AG04450 (cell line): Measurements from ENCODE around the gene SPN. TPM values are rescaled to one million over a fixed set of nuclear protein-coding genes. Genes with fewer than 3 reads are reported as not detected.

Source experiments
- CTCF ChIA-PET: fragments of 300-600, 350-600 bp; formaldehyde crosslinking; extraction: SDS; loops from one replicate; lab custom pipeline; 2022; ENCODE audit warnings: antibody characterized with exemption, inconsistent platforms; lab: Charles Lee
- POLR2A ChIA-PET: fragments of 350-600 bp; formaldehyde crosslinking; extraction: SDS; loops from one replicate; lab custom pipeline; 2021; ENCODE audit warnings: antibody characterized with exemption, inconsistent platforms; lab: Yijun Ruan, JAX
- DNase-seq: peaks from one replicate; pipeline ENCODE4 v3.0.0-alpha.2; 2011; ENCODE audit warnings: low read depth, low spot score
- H3K27ac ChIP-seq: one replicate; pipeline ENCODE4 v1.5.1; 2012; ENCODE audit warnings: low read depth, low read length, control low read depth
- H3K27me3 ChIP-seq: one replicate; pipeline ENCODE4 v1.6.0; 2012; ENCODE audit warnings: low read length; ENCODE audit not compliant: control insufficient read depth, insufficient read depth
- H3K4me3 ChIP-seq: 2 replicates; pipeline ENCODE4 v1.5.1; 2011; ENCODE audit warnings: mild to moderate bottlenecking, low read depth, low read length, control low read depth
- H3K9me3 ChIP-seq: 2 replicates; pipeline ENCODE4 v1.5.1; 2012; ENCODE audit warnings: low read length; ENCODE audit not compliant: control insufficient read depth, insufficient read depth
- CTCF ChIP-seq: IDR thresholded peaks from 2 replicates; pipeline ENCODE4 v1.5.1; 2011; ENCODE audit warnings: low read depth, low read length, control low read depth, inconsistent platforms
- polyA plus RNA-seq: library from polyadenylated mRNA; depleted of rRNA; stranded (reverse); fragments of >200 nt; gene quantifications from 2 replicates; pipeline ENCODE4 v1.2.3, GENCODE V29; 2011; rRNA removed

SPN gene
- polyA plus RNA-seq, 1 experiment: 0.04 TPM

- no peak for DNase-seq
- Histone ChIP-seq H3K9me3 (no peaks in the 10 kb centered on the region), H3K4me3 (no peak overlapping the region), H3K27ac (no peak overlapping the region), H3K27me3 (peaks cover 2% of the 10 kb centered on the region)
- CTCF ChIA-PET: interaction anchor here (1.1 to 1.2 kb wide), 2 partner anchors 12 to 17 kb away, joined by 3 to 5 read pairs; no protein-coding TSS in a partner anchor
- no peak for TF ChIP-seq CTCF
- POLR2A ChIA-PET: no interaction called here
Observed at GRCh38 chr16:29712809-29713208, 49.8 kb downstream of the SPN start.

DNA sequence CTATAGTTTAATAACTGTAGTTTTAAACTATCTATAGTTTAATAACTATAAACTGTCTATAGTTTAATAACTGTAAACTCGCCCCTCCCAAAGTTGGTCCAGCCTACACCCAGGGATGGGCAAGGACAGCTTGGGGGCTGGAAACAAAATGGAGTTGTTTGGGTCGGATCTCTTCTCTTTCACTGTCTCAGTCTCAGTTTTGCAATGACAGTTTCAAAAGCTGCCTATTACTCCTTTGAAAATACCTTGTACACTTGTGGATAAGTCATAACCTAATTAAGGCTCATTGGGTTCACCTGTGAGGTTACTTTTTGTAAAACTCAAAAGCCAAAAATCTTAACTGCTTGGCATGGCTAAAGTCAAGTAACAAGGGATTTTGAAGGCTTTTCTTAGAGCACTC, 51.3 kb downstream of the SPN start:
- DNase-seq: no peak
- no peak for TF ChIP-seq CTCF
- CTCF ChIA-PET: interaction anchor here (2.4 kb wide), 1 partner anchor 14 kb away, joined by 8 read pairs; no protein-coding TSS in a partner anchor
- Histone ChIP-seq H3K27me3 (peaks cover 2% of the 10 kb centered on the region), H3K27ac (no peak overlapping the region), H3K9me3 (no peaks in the 10 kb centered on the region), H3K4me3 (no peak overlapping the region)
- POLR2A ChIA-PET: no interaction called here

GRCh38 chr16:29714972-29715371, 51.9 kb downstream of the SPN start:
- Histone ChIP-seq H3K4me3 (no peak overlapping the region), H3K27me3 (peaks cover 2% of the 10 kb centered on the region), H3K27ac (no peak overlapping the region), H3K9me3 (no peaks in the 10 kb centered on the region)
- ChIA-PET CTCF (interaction anchor here (2.4 kb wide), 1 partner anchor 15 kb away, joined by 8 read pairs; no protein-coding TSS in a partner anchor), POLR2A (no interaction called here)
- TF ChIP-seq CTCF: no peak
- DNase-seq: no peak

DNA sequence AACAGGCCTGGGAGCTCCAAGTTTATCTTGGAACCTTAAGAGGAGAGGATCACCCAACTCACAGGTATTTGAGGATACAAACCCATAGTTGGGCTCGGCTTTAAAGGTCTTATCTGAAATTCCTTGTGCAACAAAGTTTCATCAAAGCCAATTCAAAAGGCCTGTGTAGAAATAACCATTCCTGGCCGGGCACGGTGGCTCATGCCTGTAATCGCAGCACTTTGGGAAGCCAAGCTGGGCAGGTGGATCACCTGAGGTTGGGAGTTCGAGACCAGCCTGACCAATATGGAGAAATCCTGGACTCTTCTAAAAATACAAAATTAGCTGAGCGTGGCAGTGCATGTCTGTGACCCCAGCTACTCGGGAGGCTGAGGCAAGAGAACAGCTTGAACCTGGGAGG, 54.1 kb downstream of the SPN start:
- Histone ChIP-seq H3K9me3 (no peaks in the 10 kb centered on the region), H3K27ac (no peak overlapping the region), H3K4me3 (no peak overlapping the region), H3K27me3 (peaks cover 2% of the 10 kb centered on the region)
- POLR2A ChIA-PET: no interaction called here
- no peak for TF ChIP-seq CTCF
- CTCF ChIA-PET: interaction anchor here (0.9 kb wide), 1 partner anchor 12 kb away, joined by 3 read pairs; no protein-coding TSS in a partner anchor
- no peak for DNase-seq

DNA sequence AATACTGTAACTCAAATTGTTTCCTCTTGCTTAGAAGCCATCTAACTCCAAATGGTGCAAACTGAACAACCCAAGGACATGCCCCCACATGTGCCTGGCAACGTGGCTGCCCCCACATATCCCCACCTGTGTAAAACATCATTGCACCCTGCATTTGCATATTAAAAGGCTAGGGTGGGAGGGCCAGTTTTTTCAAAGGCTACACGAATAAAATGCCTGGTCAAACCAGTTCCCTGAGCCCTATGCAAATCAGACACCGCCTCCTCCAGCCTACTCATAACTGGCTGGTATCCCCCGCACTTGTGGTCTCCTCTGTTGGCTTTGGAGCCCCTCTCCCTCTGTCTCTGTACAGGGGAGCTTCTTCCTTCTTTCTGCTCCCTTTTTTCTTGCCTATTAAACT, 56.0 kb downstream of the SPN start:
- peaks cover 2% of the 10 kb centered on the region for H3K27me3 ChIP-seq
- no peak overlapping the region for H3K27ac ChIP-seq
- no peaks in the 10 kb centered on the region for H3K9me3 ChIP-seq
- CTCF ChIA-PET: interaction anchor here (1.3 to 1.5 kb wide), 2 partner anchors 19 to 312 kb away, joined by 3 read pairs; partner anchors contain the start of gene TLCD3B
- DNase-seq: no peak
- POLR2A ChIA-PET: no interaction called here
- no peak overlapping the region for H3K4me3 ChIP-seq
- no peak for TF ChIP-seq CTCF

Other genes starting within 250 kb of the SPN start
- 11.0 and 11.6 TPM in 2 replicates for gene BOLA2, start 208.9 kb upstream of the SPN start, polyA plus RNA-seq
- gene SLX1B, start 208.7 kb upstream of the SPN start, polyA plus RNA-seq: 10.2 and 11.5 TPM in 2 replicates
- gene SULT1A4, start 203.3 kb upstream of the SPN start, polyA plus RNA-seq: 0.36 and 0.57 TPM in 2 replicates
- 9.7 and 12.8 TPM in 2 replicates for gene NPIPB12, start 156.8 kb upstream of the SPN start, polyA plus RNA-seq
- 16.0 and 16.6 TPM in 2 replicates for gene QPRT, start 15.9 kb downstream of the SPN start, polyA plus RNA-seq
- not detected in 2 replicates for gene C16orf54, start 82.7 kb downstream of the SPN start, polyA plus RNA-seq
- not detected in 2 replicates for gene ZG16, start 115.0 kb downstream of the SPN start, polyA plus RNA-seq
- 14.1 and 19.9 TPM in 2 replicates for gene KIF22, start 127.5 kb downstream of the SPN start, polyA plus RNA-seq
- gene MAZ, start 143.3 kb downstream of the SPN start, polyA plus RNA-seq: 58.4 and 79.6 TPM in 2 replicates
- gene PRRT2, start 148.9 kb downstream of the SPN start, polyA plus RNA-seq: 5.7 and 6.1 TPM in 2 replicates
- gene PAGR1, start 152.9 kb downstream of the SPN start, polyA plus RNA-seq: 14.3 and 14.5 TPM in 2 replicates
- 251 and 321 TPM in 2 replicates for gene MVP, start 157.2 kb downstream of the SPN start, polyA plus RNA-seq
- gene CDIPT, start 200.0 kb downstream of the SPN start, polyA plus RNA-seq: 89.9 and 112 TPM in 2 replicates
- gene SEZ6L2, start 236.3 kb downstream of the SPN start, polyA plus RNA-seq: 5.0 and 6.8 TPM in 2 replicates
- gene ASPHD1, start 237.2 kb downstream of the SPN start, polyA plus RNA-seq: 3.5 and 4.6 TPM in 2 replicates